Neural progenitor cell (in vitro differentiated cells): Measurements from ENCODE around the gene SEBOX. TPM values are rescaled to one million over a fixed set of nuclear protein-coding genes. Genes with fewer than 3 reads are reported as not detected.
A peak's percentile ranks its signal among the peaks of the same experiment; 100 is the strongest.

ENCODE experiments used
- DNase-seq: peaks from one replicate; pipeline ENCODE4 v3.0.0-alpha.2; 2016; ENCODE audit warnings: low spot score
- H2AFZ ChIP-seq: fragments of 200-600 bp; sonication (generic); replicated peaks from 2 replicates; pipeline ENCODE4 v1.6.1; 2016; ENCODE audit warnings: antibody characterized with exemption
- H3F3A ChIP-seq: fragments of 200-600 bp; sonication (generic); 2 replicates; pipeline ENCODE4 v1.6.1; 2016; ENCODE audit warnings: antibody characterized with exemption, low read depth
- H3K27ac ChIP-seq: fragments of 200-600 bp; sonication (generic); 2 replicates; pipeline ENCODE4 v1.5.1; 2016; ENCODE audit warnings: mild to moderate bottlenecking
- H3K27me3 ChIP-seq: fragments of 200-600 bp; sonication (generic); 2 replicates; pipeline ENCODE4 v1.6.1; 2016; ENCODE audit warnings: mild to moderate bottlenecking, moderate library complexity
- H3K36me3 ChIP-seq: fragments of 200-600 bp; sonication (generic); 2 replicates; pipeline ENCODE4 v1.5.1; 2016
- H3K4me1 ChIP-seq: fragments of 200-600 bp; sonication (generic); 2 replicates; pipeline ENCODE4 v1.6.1; 2016; ENCODE audit warnings: mixed run types
- H3K4me2 ChIP-seq: fragments of 200-600 bp; sonication (generic); 2 replicates; pipeline ENCODE4 v1.6.1; 2016
- H3K4me3 ChIP-seq: fragments of 200-600 bp; sonication (generic); 2 replicates; pipeline ENCODE4 v1.5.1; 2016
- H3K79me2 ChIP-seq: fragments of 200-600 bp; sonication (generic); 2 replicates; pipeline ENCODE4 v1.6.1; 2016; ENCODE audit warnings: low read depth
- H3K9ac ChIP-seq: fragments of 200-600 bp; sonication (generic); 2 replicates; pipeline ENCODE4 v1.6.1; 2016
- H3K9me3 ChIP-seq: fragments of 200-600 bp; sonication (generic); 2 replicates; pipeline ENCODE4 v1.5.1; 2016; ENCODE audit warnings: low read depth
- H4K20me1 ChIP-seq: fragments of 200-600 bp; sonication (generic); 2 replicates; pipeline ENCODE4 v1.6.1; 2016; ENCODE audit warnings: low read depth
- H3K27ac Mint-ChIP-seq: 3 replicates; pipeline ENCODE4 v1.8.0; 2021; ENCODE audit warnings: mixed read lengths
- H3K27me3 Mint-ChIP-seq: 2 replicates; pipeline ENCODE4 v1.8.0; 2022; ENCODE audit warnings: low read depth, mild to moderate bottlenecking, inconsistent platforms, moderate library complexity, mixed read lengths; ENCODE audit not compliant: insufficient read depth
- H3K36me3 Mint-ChIP-seq: 3 replicates; pipeline ENCODE4 v1.8.0; 2021; ENCODE audit warnings: mixed read lengths
- H3K4me1 Mint-ChIP-seq: 3 replicates; pipeline ENCODE4 v1.8.0; 2021; ENCODE audit warnings: mixed read lengths
- H3K4me3 Mint-ChIP-seq: 3 replicates; pipeline ENCODE4 v1.8.0; 2021; ENCODE audit warnings: mild to moderate bottlenecking, moderate library complexity, mixed read lengths
- H3K9me3 Mint-ChIP-seq: 3 replicates; pipeline ENCODE4 v1.8.0; 2020; ENCODE audit warnings: mixed read lengths
- EZH2 ChIP-seq: fragments of 200-600 bp; sonication (generic); IDR thresholded peaks from 2 replicates; pipeline ENCODE4 v1.6.1; 2017; ENCODE audit warnings: antibody characterized with exemption, mild to moderate bottlenecking, moderate library complexity
- EZH2phosphoT487 ChIP-seq: fragments of 200-600 bp; sonication (generic); IDR thresholded peaks from 2 replicates; pipeline ENCODE4 v1.6.1; 2017; ENCODE audit warnings: antibody characterized with exemption
- total RNA-seq: library from RNA; depleted of rRNA; stranded (reverse); fragments of >200 nt; gene quantifications from 2 replicates; pipeline ENCODE4 v1.2.3, GENCODE V29; 2015; ENCODE audit warnings: low replicate concordance
- TF ChIP-seq, protein P1 (sequence below): fragments of 200-600 bp; sonication (generic); IDR thresholded peaks from 2 replicates; pipeline ENCODE4 v1.5.1; 2017; ENCODE audit warnings: antibody characterized with exemption, mild to moderate bottlenecking

The SEBOX gene
- total RNA-seq, 1 donor from 2014 or later: not detected

DNA sequence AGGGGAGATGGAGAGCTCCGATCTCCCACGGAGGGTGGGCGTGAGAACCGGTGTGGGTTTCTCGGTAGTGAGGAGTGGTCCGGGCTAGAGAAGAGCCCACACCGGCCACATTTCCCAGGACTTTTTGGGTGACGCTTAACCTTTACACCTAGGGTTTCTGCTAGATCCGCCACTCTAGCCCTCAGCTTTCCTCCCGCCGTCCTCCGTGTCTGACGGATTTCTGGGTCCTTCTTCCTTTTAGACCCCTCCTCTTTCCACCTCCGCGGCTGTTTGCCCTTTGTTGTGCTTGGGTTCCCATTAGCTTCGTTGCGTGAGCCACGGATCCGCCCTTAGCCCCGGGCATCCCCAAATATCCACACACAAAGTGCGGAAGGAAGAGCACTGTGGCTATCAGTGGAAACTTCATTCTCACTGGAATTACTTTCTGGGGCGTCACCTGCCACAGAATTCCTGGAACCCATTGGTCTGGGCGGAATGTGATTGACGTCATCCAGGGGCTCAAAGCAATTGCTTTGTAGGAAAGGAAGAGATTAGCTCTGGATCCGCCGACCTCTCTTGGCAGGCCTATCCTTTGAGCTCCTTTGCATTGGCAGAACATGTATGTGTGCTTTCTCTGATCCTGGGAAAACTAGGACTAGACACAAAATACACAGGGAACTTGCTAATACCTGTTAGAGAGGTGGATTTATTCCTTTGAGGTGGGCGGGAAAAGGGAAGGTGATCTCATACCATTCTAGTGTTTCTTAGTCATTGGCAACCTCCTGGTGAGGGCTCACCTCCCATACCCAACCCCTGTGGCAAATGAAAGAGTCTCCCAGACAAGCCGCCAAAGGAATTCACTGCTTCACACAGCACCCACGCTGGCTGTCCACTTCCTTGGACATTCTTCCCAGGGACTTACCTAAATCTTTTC is 28.8 kb downstream of the SEBOX start:
- no peaks in the 10 kb centered on the region for H3K9me3 ChIP-seq
- peak overlapping the region; percentile 73 for H3K4me2 ChIP-seq
- H3K27me3 ChIP-seq: no peaks in the 10 kb centered on the region
- H3K9me3 Mint-ChIP-seq: no peaks in the 10 kb centered on the region
- no peaks in the 10 kb centered on the region for H3K36me3 ChIP-seq
- H3K27ac Mint-ChIP-seq: peak overlapping the region; percentile 99
- peak overlapping the region; percentile 75 for H2AFZ ChIP-seq
- H3K27me3 Mint-ChIP-seq: no peaks in the 10 kb centered on the region
- peak overlapping the region; percentile 94 for H3K27ac ChIP-seq
- H3K9ac ChIP-seq: peak overlapping the region; percentile 91
- TF ChIP-seq EZH2: no peak
- TF ChIP-seq, protein P1, sequence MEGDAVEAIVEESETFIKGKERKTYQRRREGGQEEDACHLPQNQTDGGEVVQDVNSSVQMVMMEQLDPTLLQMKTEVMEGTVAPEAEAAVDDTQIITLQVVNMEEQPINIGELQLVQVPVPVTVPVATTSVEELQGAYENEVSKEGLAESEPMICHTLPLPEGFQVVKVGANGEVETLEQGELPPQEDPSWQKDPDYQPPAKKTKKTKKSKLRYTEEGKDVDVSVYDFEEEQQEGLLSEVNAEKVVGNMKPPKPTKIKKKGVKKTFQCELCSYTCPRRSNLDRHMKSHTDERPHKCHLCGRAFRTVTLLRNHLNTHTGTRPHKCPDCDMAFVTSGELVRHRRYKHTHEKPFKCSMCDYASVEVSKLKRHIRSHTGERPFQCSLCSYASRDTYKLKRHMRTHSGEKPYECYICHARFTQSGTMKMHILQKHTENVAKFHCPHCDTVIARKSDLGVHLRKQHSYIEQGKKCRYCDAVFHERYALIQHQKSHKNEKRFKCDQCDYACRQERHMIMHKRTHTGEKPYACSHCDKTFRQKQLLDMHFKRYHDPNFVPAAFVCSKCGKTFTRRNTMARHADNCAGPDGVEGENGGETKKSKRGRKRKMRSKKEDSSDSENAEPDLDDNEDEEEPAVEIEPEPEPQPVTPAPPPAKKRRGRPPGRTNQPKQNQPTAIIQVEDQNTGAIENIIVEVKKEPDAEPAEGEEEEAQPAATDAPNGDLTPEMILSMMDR: no peak
- no peak for TF ChIP-seq EZH2phosphoT487
- peak overlapping the region; percentile 98 for H3K4me3 Mint-ChIP-seq
- H4K20me1 ChIP-seq: peaks cover 29% of the 10 kb centered on the region
- peaks cover 15% of the 10 kb centered on the region for H3F3A ChIP-seq
- H3K4me3 ChIP-seq: peak overlapping the region; percentile 82
- peaks cover 44% of the 10 kb centered on the region for H3K79me2 ChIP-seq
- DNase-seq: peak; percentile 95
- H3K36me3 Mint-ChIP-seq: peaks cover 8% of the 10 kb centered on the region
- peaks cover 6% of the 10 kb centered on the region for H3K4me1 ChIP-seq
- H3K4me1 Mint-ChIP-seq: peaks cover 31% of the 10 kb centered on the region

DNA sequence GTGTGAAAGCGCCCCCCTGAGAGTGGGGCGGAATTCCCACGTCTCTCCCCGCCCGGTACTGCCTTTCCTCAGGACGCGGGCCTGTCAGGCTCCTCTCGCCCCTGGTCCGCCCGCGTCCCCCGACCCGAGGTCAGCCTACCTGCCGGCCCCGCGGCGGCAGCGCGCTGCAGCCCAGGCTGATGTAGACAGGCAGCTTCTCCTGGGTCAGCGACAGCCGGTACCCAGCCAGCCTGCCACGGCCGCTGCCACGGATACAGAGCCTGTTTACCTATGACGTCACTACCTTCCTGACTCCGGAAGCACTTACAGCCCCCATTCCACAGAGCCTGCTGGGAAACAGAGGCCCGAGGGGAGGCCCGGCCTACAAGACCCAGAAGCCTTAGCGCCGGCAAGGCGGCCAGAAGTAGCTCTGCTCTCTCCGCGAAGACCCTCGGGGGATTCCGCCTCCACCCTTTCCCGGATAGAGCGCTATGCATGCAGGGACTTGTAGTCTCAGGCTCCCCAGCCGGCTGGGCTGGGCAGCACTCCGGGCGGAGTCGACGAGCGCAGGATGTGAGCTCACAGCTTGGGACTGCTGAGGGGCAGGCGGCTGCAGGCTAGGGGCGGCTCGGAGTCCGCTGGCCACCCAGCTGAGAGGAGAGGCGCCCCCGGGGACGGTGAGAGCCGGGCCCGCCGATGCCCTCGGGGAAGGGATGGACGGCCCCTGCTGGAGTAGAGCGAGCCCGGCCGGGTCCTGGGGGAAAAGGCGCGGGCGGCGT is 29.6 kb downstream of the SEBOX start, which contains the start of the genes IFT20 and TNFAIP1:
Gene IFT20, minus strand, starts transcription at position 272 of the 758 bp plus-strand sequence. CDS start 3,487 bp downstream, outside the sequence.
Gene TNFAIP1, plus strand, starts transcription at position 561 of the 758 bp plus-strand sequence. CDS start 3,761 bp downstream, outside the sequence.
- peak; percentile 100 for DNase-seq
- TF ChIP-seq EZH2: no peak
- no peak for TF ChIP-seq EZH2phosphoT487
- TF ChIP-seq, protein P1: no peak
- no peaks in the 10 kb centered on the region for H3K27me3 ChIP-seq
- H3K4me3 Mint-ChIP-seq: peak within 1 kb of the TSS; percentile 98
- peaks cover 31% of the 10 kb centered on the region for H3K4me1 Mint-ChIP-seq
- peak within 1 kb of the TSS; percentile 91 for H3K9ac ChIP-seq
- peak within 1 kb of the TSS; percentile 82 for H3K4me3 ChIP-seq
- peaks cover 44% of the 10 kb centered on the region for H3K79me2 ChIP-seq
- peak within 1 kb of the TSS; percentile 93 for H2AFZ ChIP-seq
- peak within 1 kb of the TSS; percentile 94 for H3K27ac ChIP-seq
- peaks cover 23% of the 10 kb centered on the region for H3F3A ChIP-seq
- no peaks in the 10 kb centered on the region for H3K9me3 Mint-ChIP-seq
- peak within 1 kb of the TSS; percentile 83 for H3K4me2 ChIP-seq
- peaks cover 6% of the 10 kb centered on the region for H3K4me1 ChIP-seq
- peaks cover 1% of the 10 kb centered on the region for H3K27me3 Mint-ChIP-seq
- peaks cover 29% of the 10 kb centered on the region for H4K20me1 ChIP-seq
- H3K9me3 ChIP-seq: no peaks in the 10 kb centered on the region
- peak within 1 kb of the TSS; percentile 99 for H3K27ac Mint-ChIP-seq
- H3K36me3 Mint-ChIP-seq: peaks cover 9% of the 10 kb centered on the region
- H3K36me3 ChIP-seq: no peaks in the 10 kb centered on the region

DNA sequence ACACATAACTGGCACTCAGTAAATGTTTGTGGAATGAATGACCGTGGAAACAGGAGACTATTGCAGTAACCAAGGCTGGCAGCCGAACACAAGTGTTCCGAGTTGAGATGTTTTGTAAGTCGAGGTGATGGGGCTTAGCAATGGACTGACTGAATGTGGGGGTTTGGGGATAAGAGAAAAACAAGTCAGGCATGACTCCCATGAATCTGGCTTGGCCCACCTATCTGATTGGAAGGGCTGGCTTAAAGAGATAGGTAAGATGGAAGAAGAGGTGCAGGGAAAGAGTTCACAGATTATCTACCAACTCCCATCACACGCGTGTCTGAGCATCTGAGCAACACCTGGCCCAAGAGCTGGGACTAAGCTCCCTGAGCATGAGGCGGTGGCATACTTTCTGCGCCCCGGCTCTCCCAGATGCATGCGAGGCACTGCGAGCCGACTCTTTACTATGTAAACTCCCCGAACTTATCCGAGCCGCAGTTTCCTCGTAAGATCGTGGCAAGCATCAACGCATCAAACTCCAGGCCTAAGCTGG is 30.3 kb downstream of the SEBOX start:
- Mint-ChIP-seq H3K27me3 (peaks cover 2% of the 10 kb centered on the region), H3K4me3 (peak overlapping the region; percentile 98), H3K36me3 (peaks cover 5% of the 10 kb centered on the region), H3K27ac (peak overlapping the region; percentile 35), H3K4me1 (peaks cover 31% of the 10 kb centered on the region), H3K9me3 (no peaks in the 10 kb centered on the region)
- TF ChIP-seq EZH2phosphoT487: no peak
- no peak for TF ChIP-seq EZH2
- TF ChIP-seq, protein P1: no peak
- no peak overlapping the region for H3K27ac ChIP-seq
- no peaks in the 10 kb centered on the region for H3K9me3 ChIP-seq
- H4K20me1 ChIP-seq: peaks cover 29% of the 10 kb centered on the region
- no peak for DNase-seq
- no peaks in the 10 kb centered on the region for H3K27me3 ChIP-seq
- peak overlapping the region; percentile 63 for H3K9ac ChIP-seq
- no peaks in the 10 kb centered on the region for H3K36me3 ChIP-seq
- H2AFZ ChIP-seq: peak overlapping the region; percentile 93
- H3F3A ChIP-seq: peaks cover 25% of the 10 kb centered on the region
- peaks cover 44% of the 10 kb centered on the region for H3K79me2 ChIP-seq
- peak overlapping the region; percentile 83 for H3K4me2 ChIP-seq
- peak overlapping the region; percentile 82 for H3K4me3 ChIP-seq
- peaks cover 6% of the 10 kb centered on the region for H3K4me1 ChIP-seq
